Large intestine (tissue), 3 donors: ENCODE data around the gene NDST4. TPM values are rescaled to one million over a fixed set of nuclear protein-coding genes. Genes with fewer than 3 reads are reported as not detected.

Experiments
- DNase-seq, 2 donors: peaks; one replicate each; pipeline versions ENCODE4 v3.0.0 to v3.0.0-alpha.2; 2013
- H3K27ac ChIP-seq: one replicate; pipeline ENCODE4 v1.5.1; 2013; ENCODE audit warnings: low read length
- H3K27me3 ChIP-seq: 2 replicates; pipeline ENCODE4 v1.6.1; 2013; ENCODE audit warnings: low read length; ENCODE audit not compliant: control insufficient read depth, insufficient read depth
- H3K36me3 ChIP-seq: 2 replicates; pipeline ENCODE4 v1.6.1; 2013; ENCODE audit warnings: low read length; ENCODE audit not compliant: control insufficient read depth, insufficient read depth
- H3K4me1 ChIP-seq: one replicate; pipeline ENCODE4 v1.6.1; 2013; ENCODE audit warnings: low read length; ENCODE audit not compliant: control insufficient read depth, insufficient read depth
- H3K4me3 ChIP-seq: one replicate; pipeline ENCODE4 v1.5.1; 2013; ENCODE audit warnings: low read length
- H3K9me3 ChIP-seq: one replicate; pipeline ENCODE4 v1.6.1; 2013; ENCODE audit warnings: mild to moderate bottlenecking, low read depth, low read length, moderate library complexity; ENCODE audit not compliant: control insufficient read depth
- WGBS: methylation state at CpG from one replicate; pipeline ENCODE4 v1.1.5; 2013; ENCODE audit warnings: low lambda C conversion rate; ENCODE audit not compliant: insufficient coverage; 5-methylcytosine and 5-hydroxymethylcytosine counted together
- polyA plus RNA-seq: library from polyadenylated mRNA; unstranded; fragments of 120-200 nt; gene quantifications from one replicate; pipeline ENCODE4 v1.2.1, GENCODE V29; 2013

NDST4 gene
- polyA plus RNA-seq, 1 donor: 0.73 TPM

DNA sequence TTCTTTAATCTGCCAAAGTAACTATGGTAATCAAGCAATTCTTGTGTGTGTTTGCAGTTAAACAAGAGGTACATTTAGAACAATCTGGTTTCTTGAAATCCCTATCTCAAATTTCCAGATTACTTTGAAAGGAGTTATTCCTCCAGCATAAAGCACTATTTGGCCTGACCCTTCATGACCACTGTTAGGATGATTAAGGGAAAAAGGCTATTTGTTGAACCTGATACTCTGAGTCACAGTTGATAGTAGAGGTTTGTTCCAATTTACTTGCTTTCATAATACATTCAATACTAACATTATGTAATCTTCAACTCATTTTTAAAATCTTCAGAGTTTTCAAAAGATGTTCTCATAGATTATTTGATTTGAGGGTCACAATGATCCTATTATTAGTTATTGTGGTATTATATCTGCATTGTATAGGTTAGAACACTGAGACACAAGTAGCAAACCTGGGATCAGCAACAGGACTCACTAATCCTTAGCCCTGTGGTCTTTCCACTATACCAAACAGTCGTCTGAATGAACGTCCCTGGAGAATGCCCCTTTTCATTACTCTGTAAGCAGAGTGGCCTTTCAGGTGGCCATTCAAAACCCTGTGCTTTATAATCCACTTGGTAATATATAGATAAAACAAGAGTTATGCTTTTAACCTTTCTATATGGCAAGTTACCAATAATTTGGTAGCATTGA, 8.1 kb upstream of the NDST4 start:
- no peak overlapping the region for H3K27ac ChIP-seq
- no peak for DNase-seq
- no peak overlapping the region for H3K4me3 ChIP-seq
- H3K9me3 ChIP-seq: no peaks in the 10 kb centered on the region
- H3K27me3 ChIP-seq: no peaks in the 10 kb centered on the region
- no CpG with 5 or more reads among the region's 2 CpGs for WGBS
- H3K36me3 ChIP-seq: no peaks in the 10 kb centered on the region
- H3K4me1 ChIP-seq: no peaks in the 10 kb centered on the region

- DNase-seq: no peak
- Histone ChIP-seq H3K9me3 (no peaks in the 10 kb centered on the region), H3K4me1 (no peaks in the 10 kb centered on the region), H3K4me3 (no peak overlapping the region), H3K27ac (no peak overlapping the region), H3K36me3 (no peaks in the 10 kb centered on the region), H3K27me3 (no peaks in the 10 kb centered on the region)
- WGBS: 100% methylated on average over 1 of the region's 1 CpG
Observed at GRCh38 chr4:115119804-115120352, 6.5 kb upstream of the NDST4 start.

DNA sequence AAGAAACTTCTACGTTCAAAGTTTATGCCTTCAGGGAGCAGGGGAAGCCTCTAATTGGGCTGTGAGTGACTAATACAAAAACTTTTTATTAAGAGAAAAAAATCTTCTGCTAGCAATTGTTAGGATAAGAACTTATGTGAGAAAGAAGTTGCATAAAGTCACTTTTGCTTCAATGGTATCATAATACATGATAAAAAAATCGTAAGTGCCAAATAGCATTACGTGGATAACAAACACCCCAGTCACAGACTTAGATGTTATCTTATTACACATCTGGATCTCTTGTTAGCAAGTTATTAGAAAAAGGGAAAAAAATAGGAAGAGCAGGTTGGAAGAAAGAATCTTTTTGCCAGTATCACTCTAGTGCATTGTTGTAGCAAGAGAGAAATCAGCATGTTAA, 4.2 kb upstream of the NDST4 start:
- Histone ChIP-seq H3K27me3 (peaks cover 3% of the 10 kb centered on the region), H3K9me3 (no peaks in the 10 kb centered on the region), H3K4me3 (no peak overlapping the region), H3K27ac (no peak overlapping the region), H3K4me1 (no peaks in the 10 kb centered on the region), H3K36me3 (no peaks in the 10 kb centered on the region)
- 79% methylated on average over 3 of the region's 3 CpGs for WGBS
- DNase-seq: no peak

DNA sequence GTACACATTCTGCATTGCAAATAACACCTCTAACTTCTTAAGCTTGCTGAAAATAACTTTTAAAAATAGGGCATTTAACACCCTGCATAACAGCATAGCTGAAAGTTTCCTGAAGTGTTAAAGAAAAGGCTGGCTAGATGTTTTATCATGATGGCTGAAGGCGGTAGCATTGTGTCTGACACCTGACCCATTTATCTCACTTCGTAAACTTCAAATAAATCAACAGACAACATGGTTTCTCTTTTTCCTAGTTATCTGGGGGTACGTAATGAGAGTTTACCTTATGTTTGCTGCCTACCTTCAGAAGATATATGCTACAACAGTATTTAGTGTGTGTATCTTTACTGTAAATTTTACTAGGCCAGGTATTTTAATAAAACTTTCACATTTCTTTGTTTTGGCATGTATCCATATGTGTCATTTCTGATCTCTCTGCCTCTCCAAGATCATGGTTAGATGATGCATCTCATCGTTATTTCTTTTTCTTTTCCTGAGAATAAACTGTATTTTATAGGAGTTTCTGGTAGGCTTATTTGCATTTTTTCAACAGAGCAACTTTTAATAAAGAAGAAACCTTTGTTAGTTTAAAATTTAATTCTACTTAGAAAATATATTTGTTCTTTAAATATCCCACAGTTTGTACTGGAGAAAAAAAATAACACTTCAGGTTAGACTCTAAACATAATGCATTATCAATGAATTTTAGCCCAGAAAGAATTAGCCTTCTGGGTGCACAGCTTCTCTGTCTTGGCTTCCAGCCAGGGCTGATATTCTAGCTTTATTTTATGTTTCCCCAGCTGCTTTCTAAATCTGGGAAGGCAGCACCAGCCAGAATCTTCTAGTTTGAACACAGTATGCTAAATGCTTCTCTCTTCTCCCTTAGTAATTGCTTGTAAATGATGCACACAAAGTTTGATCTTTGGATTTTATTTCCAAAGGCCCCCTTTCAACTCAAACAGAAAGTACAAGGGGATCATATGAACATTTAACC, 2.9 kb downstream of the NDST4 start:
- Histone ChIP-seq H3K27ac (no peak overlapping the region), H3K4me3 (no peak overlapping the region), H3K27me3 (peaks cover 3% of the 10 kb centered on the region), H3K36me3 (no peaks in the 10 kb centered on the region), H3K9me3 (no peaks in the 10 kb centered on the region), H3K4me1 (no peaks in the 10 kb centered on the region)
- no peak for DNase-seq
- 67% methylated on average over 2 of the region's 4 CpGs for WGBS

GRCh38 chr4:115108850-115109249, 4.6 kb downstream of the NDST4 start:
- H3K4me3 ChIP-seq: no peak overlapping the region
- DNase-seq: no peak
- no peaks in the 10 kb centered on the region for H3K4me1 ChIP-seq
- H3K27ac ChIP-seq: no peak overlapping the region
- no peaks in the 10 kb centered on the region for H3K9me3 ChIP-seq
- no peaks in the 10 kb centered on the region for H3K36me3 ChIP-seq
- peaks cover 3% of the 10 kb centered on the region for H3K27me3 ChIP-seq

DNA sequence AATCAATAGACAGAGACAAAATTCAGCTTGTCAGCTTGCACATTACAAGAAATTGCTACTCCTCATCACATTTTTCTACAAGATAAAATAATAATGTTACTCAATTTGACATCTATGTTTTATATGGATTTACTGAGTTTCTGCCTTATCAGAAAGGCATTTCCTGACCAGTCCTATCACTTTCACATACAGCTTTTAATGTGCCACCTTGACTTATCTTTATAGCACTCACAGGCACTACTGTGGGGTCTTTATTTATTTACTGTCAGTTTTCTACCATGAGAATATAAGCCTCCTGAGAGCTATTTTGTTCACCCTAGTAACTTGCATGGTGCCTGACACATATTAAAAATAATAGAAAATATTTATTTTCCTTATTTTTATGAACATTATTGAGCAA, 6.0 kb downstream of the NDST4 start:
- Histone ChIP-seq H3K9me3 (no peaks in the 10 kb centered on the region), H3K27ac (no peak overlapping the region), H3K4me1 (no peaks in the 10 kb centered on the region), H3K36me3 (no peaks in the 10 kb centered on the region), H3K27me3 (no peaks in the 10 kb centered on the region), H3K4me3 (no peak overlapping the region)
- no peak for DNase-seq

GRCh38 chr4:115101675-115102074, 11.7 kb downstream of the NDST4 start:
- Histone ChIP-seq H3K36me3 (no peaks in the 10 kb centered on the region), H3K4me1 (no peaks in the 10 kb centered on the region), H3K9me3 (no peaks in the 10 kb centered on the region), H3K27me3 (no peaks in the 10 kb centered on the region), H3K4me3 (no peak overlapping the region), H3K27ac (no peak overlapping the region)
- WGBS: 71% methylated on average over 3 of the region's 3 CpGs
- DNase-seq: no peak

DNA sequence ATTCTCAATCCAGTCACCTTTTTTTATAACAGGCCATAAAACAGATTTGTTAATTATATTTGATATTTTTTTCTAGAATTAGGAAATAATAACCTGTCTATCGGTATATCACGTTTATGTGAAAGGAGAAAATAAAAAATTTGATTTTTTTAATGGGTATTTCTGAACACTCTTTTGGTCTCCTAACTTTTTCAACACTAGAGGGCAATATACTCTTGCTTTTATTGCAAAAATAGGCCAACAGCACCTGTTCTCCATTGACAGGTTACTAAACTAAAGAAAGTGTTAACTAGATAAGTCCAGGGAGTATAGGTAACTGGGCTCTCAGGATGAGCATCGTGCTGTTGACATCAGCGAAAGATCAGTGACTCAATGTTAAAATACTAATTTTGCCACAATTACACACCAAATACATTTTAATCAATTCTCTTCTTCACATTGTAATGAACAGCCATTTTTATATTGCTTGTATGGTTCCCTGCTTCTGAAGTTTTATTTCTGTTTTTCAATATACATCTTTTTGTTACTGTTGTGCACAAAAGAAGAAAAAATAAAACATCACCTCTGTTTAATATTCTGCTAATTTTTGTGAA, 22.8 kb downstream of the NDST4 start:
- DNase-seq: peak; percentile 7 to 38
- Histone ChIP-seq H3K9me3 (no peaks in the 10 kb centered on the region), H3K4me1 (no peaks in the 10 kb centered on the region), H3K27ac (no peak overlapping the region), H3K4me3 (no peak overlapping the region), H3K27me3 (no peaks in the 10 kb centered on the region), H3K36me3 (no peaks in the 10 kb centered on the region)
- WGBS: no CpG with 5 or more reads among the region's 4 CpGs

- Histone ChIP-seq H3K4me1 (no peaks in the 10 kb centered on the region), H3K27me3 (no peaks in the 10 kb centered on the region), H3K27ac (no peak overlapping the region), H3K4me3 (no peak overlapping the region), H3K36me3 (no peaks in the 10 kb centered on the region), H3K9me3 (no peaks in the 10 kb centered on the region)
- 88% methylated on average over 2 of the region's 2 CpGs for WGBS
- DNase-seq: no peak
Observed at GRCh38 chr4:115082633-115083032, 30.8 kb downstream of the NDST4 start.

DNA sequence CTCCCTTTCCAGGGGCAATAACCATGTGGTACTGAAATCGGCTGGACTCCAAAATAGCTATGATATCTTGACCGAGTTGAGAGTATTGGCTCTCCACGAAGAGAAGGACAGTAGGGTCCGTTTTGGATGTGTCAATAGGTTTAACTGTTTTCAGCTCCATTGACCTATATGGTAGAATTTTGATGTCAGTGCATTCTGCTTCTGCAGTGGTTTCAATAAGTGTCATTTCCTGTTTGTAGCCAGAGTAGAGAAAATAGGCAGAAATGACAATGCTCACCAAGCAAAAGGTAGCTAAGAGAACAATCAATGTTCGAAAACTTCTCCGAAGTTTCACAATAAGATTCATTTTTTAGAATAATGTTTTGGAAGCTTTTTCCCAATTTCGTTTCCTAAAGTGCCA, 36.7 kb downstream of the NDST4 start:
- no peak overlapping the region for H3K4me3 ChIP-seq
- 96% methylated on average over 5 of the region's 7 CpGs for WGBS
- H3K27me3 ChIP-seq: peaks cover 2% of the 10 kb centered on the region
- no peaks in the 10 kb centered on the region for H3K9me3 ChIP-seq
- H3K27ac ChIP-seq: no peak overlapping the region
- no peaks in the 10 kb centered on the region for H3K36me3 ChIP-seq
- no peak for DNase-seq
- no peaks in the 10 kb centered on the region for H3K4me1 ChIP-seq
